GM13977 (cell line): ENCODE results near the gene AMELX.

ENCODE experiments used
- DNase-seq: peaks from one replicate; pipeline ENCODE4 v3.0.0; 2012; ENCODE audit warnings: low spot score
- in situ Hi-C: fragments of 300-500 bp; cut with MboI; formaldehyde crosslinking; loops from one replicate; pipeline ENCODE4 v1.12.0; 2022; ENCODE audit warnings: low sequenced_read_pairs, low pct_unique_long_range_greater_than_20kb, mixed read lengths, inconsistent platforms; ENCODE audit not compliant: unreplicated experiment
- TF ChIP-seq, protein P1 (sequence below): IDR thresholded peaks from 2 replicates; pipeline ENCODE4 v1.5.1; 2012; ENCODE audit warnings: mild to moderate bottlenecking, control low read depth; ENCODE audit not compliant: insufficient read depth; ENCODE audit errors: extremely low read depth, missing control alignments

AMELX gene

DNA sequence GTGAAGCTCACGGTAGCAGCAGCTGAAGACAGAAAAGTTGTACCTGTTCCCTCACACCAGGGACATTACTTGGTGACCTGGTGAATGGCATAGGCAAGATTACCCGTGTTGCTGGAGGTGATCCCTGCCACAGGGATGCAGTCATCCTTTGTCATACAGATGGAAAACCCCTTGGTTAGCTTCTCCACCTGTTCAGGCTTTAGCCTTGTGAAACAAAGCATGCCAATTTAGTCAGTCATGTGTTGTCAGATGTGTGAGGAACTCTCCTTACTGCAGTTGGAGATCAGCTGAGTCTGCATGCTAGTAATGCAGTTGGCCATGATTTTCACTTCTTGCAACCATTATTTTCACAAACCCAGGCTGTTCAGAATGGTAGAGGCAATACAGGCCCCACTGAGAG, 41.0 kb downstream of the AMELX start:
- TF ChIP-seq, protein P1, sequence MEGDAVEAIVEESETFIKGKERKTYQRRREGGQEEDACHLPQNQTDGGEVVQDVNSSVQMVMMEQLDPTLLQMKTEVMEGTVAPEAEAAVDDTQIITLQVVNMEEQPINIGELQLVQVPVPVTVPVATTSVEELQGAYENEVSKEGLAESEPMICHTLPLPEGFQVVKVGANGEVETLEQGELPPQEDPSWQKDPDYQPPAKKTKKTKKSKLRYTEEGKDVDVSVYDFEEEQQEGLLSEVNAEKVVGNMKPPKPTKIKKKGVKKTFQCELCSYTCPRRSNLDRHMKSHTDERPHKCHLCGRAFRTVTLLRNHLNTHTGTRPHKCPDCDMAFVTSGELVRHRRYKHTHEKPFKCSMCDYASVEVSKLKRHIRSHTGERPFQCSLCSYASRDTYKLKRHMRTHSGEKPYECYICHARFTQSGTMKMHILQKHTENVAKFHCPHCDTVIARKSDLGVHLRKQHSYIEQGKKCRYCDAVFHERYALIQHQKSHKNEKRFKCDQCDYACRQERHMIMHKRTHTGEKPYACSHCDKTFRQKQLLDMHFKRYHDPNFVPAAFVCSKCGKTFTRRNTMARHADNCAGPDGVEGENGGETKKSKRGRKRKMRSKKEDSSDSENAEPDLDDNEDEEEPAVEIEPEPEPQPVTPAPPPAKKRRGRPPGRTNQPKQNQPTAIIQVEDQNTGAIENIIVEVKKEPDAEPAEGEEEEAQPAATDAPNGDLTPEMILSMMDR, result no peak
- in situ Hi-C loops, result no loop called here
- no peak for DNase-seq

DNA sequence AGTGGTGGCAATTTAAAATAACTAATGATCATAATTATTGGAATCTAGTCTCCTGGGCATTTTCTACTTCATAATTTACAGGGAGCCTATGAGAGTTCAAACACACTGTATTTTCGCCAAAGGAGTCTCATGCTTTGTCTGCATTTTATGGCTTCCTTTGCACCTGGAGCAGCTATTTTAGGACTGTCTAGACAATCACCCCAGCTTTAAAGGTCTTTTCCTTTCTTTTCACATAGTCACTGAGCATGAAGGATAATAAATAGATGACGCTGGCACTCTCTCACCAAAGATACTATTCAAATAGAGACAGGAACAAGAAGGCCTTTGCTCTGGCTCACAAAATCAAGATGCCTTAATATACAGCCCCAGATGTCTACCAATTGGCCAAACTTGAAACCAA, 43.0 kb downstream of the AMELX start:
- in situ Hi-C loops, result no loop called here
- DNase-seq, result no peak
- TF ChIP-seq, protein P1, result no peak

GRCh38 chrX:11337292-11338009, 44.2 kb downstream of the AMELX start:
- TF ChIP-seq, protein P1, result no peak
- no peak for DNase-seq
- in situ Hi-C loops, result no loop called here

- in situ Hi-C loops, result no loop called here
- TF ChIP-seq, protein P1, result no peak
- DNase-seq, result peak; percentile 9
Measured at GRCh38 chrX:11341274-11342201, 48.3 kb downstream of the AMELX start.

GRCh38 chrX:11342673-11343072, 49.5 kb downstream of the AMELX start:
- in situ Hi-C loops, result no loop called here
- no peak for DNase-seq
- TF ChIP-seq, protein P1, result no peak

GRCh38 chrX:11346121-11346682, 53.0 kb downstream of the AMELX start:
- TF ChIP-seq, protein P1, result no peak
- in situ Hi-C loops, result no loop called here
- no peak for DNase-seq
